Measurements from ENCODE around the gene HSD17B1.

Gene HSD17B1

DNA sequence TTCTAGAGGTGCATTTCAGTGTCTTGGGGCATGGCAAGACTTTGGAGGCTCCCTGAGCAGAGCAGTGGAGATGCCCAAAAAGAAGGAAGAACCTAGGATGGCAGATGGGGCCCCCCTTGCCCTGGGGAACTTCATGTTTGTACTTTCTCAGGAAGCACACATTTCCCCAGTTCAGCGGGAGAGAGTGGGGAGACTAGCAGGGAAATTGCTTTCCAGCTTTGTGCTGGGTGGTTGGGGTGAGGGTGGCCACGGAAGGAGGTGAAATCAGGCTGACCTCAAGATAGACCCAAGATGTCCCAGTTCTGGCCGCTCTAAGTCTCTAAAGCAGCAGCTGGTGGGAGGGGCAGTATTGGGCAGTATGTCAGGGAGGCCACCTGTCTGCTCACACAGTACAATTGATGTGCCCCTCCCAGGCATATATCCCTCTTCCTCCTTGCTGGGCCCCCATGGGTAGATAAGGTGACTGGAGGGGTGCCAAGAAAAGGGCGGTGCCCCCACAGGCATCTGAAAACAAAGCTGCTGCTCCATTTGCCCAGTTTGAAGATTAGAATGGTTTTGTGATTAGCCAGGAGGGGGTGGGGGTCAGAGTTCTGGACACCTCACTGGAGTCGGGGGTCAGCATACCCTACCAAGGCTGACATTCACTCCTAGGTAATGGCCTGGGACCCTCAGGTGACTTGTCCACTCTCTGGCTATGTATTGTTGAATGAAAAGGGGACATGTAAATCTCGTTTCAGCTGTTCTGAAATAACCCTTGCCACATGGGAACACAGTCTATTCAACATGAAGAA is 33.8 kb upstream of the HSD17B1 start:
- in situ Hi-C loops (cut with MboI; ENCODE audit: low sequenced_read_pairs, unreplicated experiment): no loop called here
- DNase-seq (ENCODE audit: low spot score): no peak

GRCh38 chr17:42519546-42520491 is 32.9 kb upstream of the HSD17B1 start:
- TF ChIP-seq, protein P1, sequence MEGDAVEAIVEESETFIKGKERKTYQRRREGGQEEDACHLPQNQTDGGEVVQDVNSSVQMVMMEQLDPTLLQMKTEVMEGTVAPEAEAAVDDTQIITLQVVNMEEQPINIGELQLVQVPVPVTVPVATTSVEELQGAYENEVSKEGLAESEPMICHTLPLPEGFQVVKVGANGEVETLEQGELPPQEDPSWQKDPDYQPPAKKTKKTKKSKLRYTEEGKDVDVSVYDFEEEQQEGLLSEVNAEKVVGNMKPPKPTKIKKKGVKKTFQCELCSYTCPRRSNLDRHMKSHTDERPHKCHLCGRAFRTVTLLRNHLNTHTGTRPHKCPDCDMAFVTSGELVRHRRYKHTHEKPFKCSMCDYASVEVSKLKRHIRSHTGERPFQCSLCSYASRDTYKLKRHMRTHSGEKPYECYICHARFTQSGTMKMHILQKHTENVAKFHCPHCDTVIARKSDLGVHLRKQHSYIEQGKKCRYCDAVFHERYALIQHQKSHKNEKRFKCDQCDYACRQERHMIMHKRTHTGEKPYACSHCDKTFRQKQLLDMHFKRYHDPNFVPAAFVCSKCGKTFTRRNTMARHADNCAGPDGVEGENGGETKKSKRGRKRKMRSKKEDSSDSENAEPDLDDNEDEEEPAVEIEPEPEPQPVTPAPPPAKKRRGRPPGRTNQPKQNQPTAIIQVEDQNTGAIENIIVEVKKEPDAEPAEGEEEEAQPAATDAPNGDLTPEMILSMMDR (IDR thresholded peaks at IDR 0.05; ENCODE audit: borderline replicate concordance, control extremely low read depth, extremely low read depth, insufficient read depth, missing control alignments): no peak
- in situ Hi-C loops (cut with MboI; ENCODE audit: low sequenced_read_pairs, unreplicated experiment): no loop called here
- no peak for DNase-seq (ENCODE audit: low spot score)

More for the DNA sequence above, 33.8 kb upstream of the HSD17B1 start:
- TF ChIP-seq, protein P1 (IDR thresholded peaks at IDR 0.05; ENCODE audit: borderline replicate concordance, control extremely low read depth, extremely low read depth, insufficient read depth, missing control alignments): no peak

DNA sequence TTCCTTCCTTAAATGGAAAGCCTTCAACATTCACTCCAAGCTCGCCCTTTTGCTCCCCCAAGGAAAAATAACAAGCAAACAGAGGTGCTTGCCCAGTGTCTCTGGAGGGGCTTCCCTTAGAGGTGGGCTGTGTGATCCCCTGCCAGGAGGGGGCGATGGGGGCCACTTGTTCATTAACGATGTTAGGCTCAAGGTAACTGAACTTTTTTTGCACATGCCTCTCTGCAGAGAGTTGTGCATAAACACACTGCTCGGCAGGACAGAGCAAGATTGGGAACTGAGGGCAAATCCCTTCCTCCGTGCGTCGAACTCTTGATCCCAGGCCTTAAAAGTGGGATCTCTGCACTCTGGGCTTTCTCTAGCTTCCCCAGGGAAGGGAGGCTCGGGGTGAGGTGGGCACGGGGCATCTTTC is 32.2 kb upstream of the HSD17B1 start:
- no peak for DNase-seq (ENCODE audit: low spot score)
- TF ChIP-seq, protein P1 (IDR thresholded peaks at IDR 0.05; ENCODE audit: borderline replicate concordance, control extremely low read depth, extremely low read depth, insufficient read depth, missing control alignments): no peak
- in situ Hi-C loops (cut with MboI; ENCODE audit: low sequenced_read_pairs, unreplicated experiment): no loop called here

DNA sequence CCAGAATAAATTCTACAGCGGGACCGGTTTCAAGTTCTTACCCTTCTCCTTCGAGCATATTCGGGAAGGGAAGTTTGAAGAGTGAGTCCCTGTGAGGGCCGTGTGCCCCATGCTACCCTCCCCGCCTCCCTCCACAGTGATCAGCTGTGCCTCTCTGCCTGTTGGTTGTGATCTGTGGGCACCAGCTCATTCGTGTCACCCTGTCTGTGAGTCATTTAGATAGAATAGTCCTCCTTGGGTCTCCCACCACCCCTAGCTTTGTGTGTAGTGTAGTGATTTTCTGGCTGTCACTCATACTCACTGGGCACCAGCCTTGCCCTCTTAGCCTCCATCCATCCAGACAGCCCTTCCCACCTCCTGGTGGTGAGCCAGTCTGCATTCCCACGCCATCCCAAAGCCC is 31.7 kb upstream of the HSD17B1 start:
- TF ChIP-seq, protein P1 (IDR thresholded peaks at IDR 0.05; ENCODE audit: borderline replicate concordance, control extremely low read depth, extremely low read depth, insufficient read depth, missing control alignments): no peak
- in situ Hi-C loops (cut with MboI; ENCODE audit: low sequenced_read_pairs, unreplicated experiment): no loop called here
- DNase-seq (ENCODE audit: low spot score): no peak

- in situ Hi-C loops (cut with MboI; ENCODE audit: low sequenced_read_pairs, unreplicated experiment): no loop called here
- TF ChIP-seq, protein P1 (IDR thresholded peaks at IDR 0.05; ENCODE audit: borderline replicate concordance, control extremely low read depth, extremely low read depth, insufficient read depth, missing control alignments): no peak
- no peak for DNase-seq (ENCODE audit: low spot score)
Observed at GRCh38 chr17:42521666-42522262, 31.0 kb upstream of the HSD17B1 start.

GRCh38 chr17:42522263-42522790 is 30.4 kb upstream of the HSD17B1 start:
- DNase-seq (ENCODE audit: low spot score): no peak
- TF ChIP-seq, protein P1 (IDR thresholded peaks at IDR 0.05; ENCODE audit: borderline replicate concordance, control extremely low read depth, extremely low read depth, insufficient read depth, missing control alignments): no peak
- in situ Hi-C loops (cut with MboI; ENCODE audit: low sequenced_read_pairs, unreplicated experiment): no loop called here
